HepG2 (cell line): ENCODE results near the gene HS3ST3B1. TPM values are rescaled to one million over a fixed set of nuclear protein-coding genes. Genes with fewer than 3 reads are reported as not detected.

ENCODE experiments used
- AHR ChIP-seq: IDR thresholded peaks from 2 replicates; pipeline ENCODE4 v1.6.1; 2018; ENCODE audit warnings: missing genetic modification reagents, missing compliant biosample characterization
- ELF1 ChIP-seq: sonication (generic); formaldehyde crosslinking; IDR thresholded peaks from 2 replicates; pipeline ENCODE4 v1.4.0; 2020; ENCODE audit warnings: missing genetic modification reagents
- HMG20B ChIP-seq: conservative IDR thresholded peaks from 2 replicates; pipeline ENCODE4 v1.6.1; 2016; ENCODE audit warnings: missing genetic modification reagents, missing compliant biosample characterization
- KDM3A ChIP-seq: IDR thresholded peaks from 2 replicates; pipeline ENCODE4 v1.6.1; 2018; ENCODE audit warnings: low read depth, missing compliant biosample characterization
- KLF15 ChIP-seq: sonication (generic); formaldehyde crosslinking; IDR thresholded peaks from 2 replicates; pipeline ENCODE4 v1.8.1; 2023; ENCODE audit warnings: borderline replicate concordance, mild to moderate bottlenecking, inconsistent platforms, missing genetic modification reagents, mixed read lengths
- KLF9 ChIP-seq: IDR thresholded peaks from 2 replicates; pipeline ENCODE4 v1.6.1; 2016; ENCODE audit warnings: low read depth
- MIER3 ChIP-seq: IDR thresholded peaks from 2 replicates; pipeline ENCODE4 v1.6.1; 2016; ENCODE audit warnings: missing compliant biosample characterization, borderline replicate concordance
- NCOA1 ChIP-seq: sonication (generic); formaldehyde crosslinking; IDR thresholded peaks from 2 replicates; pipeline ENCODE4 v1.9.0; 2021; ENCODE audit warnings: missing genetic modification reagents
- NCOR1 ChIP-seq: fragments of 200-600 bp; sonication (generic); IDR thresholded peaks from 2 replicates; pipeline ENCODE4 v1.7.0; 2017; ENCODE audit warnings: antibody characterized with exemption, low read length, borderline replicate concordance
- RFX1 ChIP-seq: fragments of 450-650 bp; IDR thresholded peaks from 2 replicates; pipeline ENCODE4 v1.6.1; 2017
- SATB2 ChIP-seq: sonication (generic); formaldehyde crosslinking; IDR thresholded peaks from 2 replicates; pipeline ENCODE4 v1.5.0; 2020; ENCODE audit warnings: missing genetic modification reagents
- SNAI1 ChIP-seq: sonication (generic); formaldehyde crosslinking; IDR thresholded peaks from 2 replicates; pipeline ENCODE4 v1.5.0; 2020; ENCODE audit warnings: mild to moderate bottlenecking, missing genetic modification reagents, borderline replicate concordance
- YY1 ChIP-seq: IDR thresholded peaks from 2 replicates; pipeline ENCODE4 v1.6.1; 2011; ENCODE audit warnings: low read length, low read depth, moderate library complexity, mild to moderate bottlenecking; ENCODE audit not compliant: insufficient read depth, insufficient replicate concordance
- ZNF326 ChIP-seq: sonication (generic); formaldehyde crosslinking; IDR thresholded peaks from 2 replicates; pipeline ENCODE4 v1.4.0; 2020; ENCODE audit warnings: missing genetic modification reagents, borderline replicate concordance
- ZNF335 ChIP-seq: sonication (generic); formaldehyde crosslinking; IDR thresholded peaks from 2 replicates; pipeline ENCODE4 v1.4.0; 2020; ENCODE audit warnings: missing genetic modification reagents
- ZNF563 ChIP-seq: sonication (generic); formaldehyde crosslinking; IDR thresholded peaks from 2 replicates; pipeline ENCODE4 v1.8.0; 2022; ENCODE audit warnings: mild to moderate bottlenecking, moderate library complexity, missing genetic modification reagents
- ZNF781 ChIP-seq: sonication (generic); formaldehyde crosslinking; IDR thresholded peaks from 2 replicates; pipeline ENCODE4 v1.5.1; 2020; ENCODE audit warnings: borderline replicate concordance, mild to moderate bottlenecking, missing genetic modification reagents; ENCODE audit errors: not compliant biosample characterization
- ZNF782 ChIP-seq: sonication (generic); formaldehyde crosslinking; IDR thresholded peaks from 2 replicates; pipeline ENCODE4 v1.4.0; 2020; ENCODE audit warnings: missing genetic modification reagents, mild to moderate bottlenecking, borderline replicate concordance
- ZSCAN20 ChIP-seq: sonication (generic); formaldehyde crosslinking; IDR thresholded peaks from 2 replicates; pipeline ENCODE4 v1.4.0; 2020; ENCODE audit warnings: missing genetic modification reagents, mild to moderate bottlenecking, borderline replicate concordance
- polyA plus RNA-seq, 8 experiments: library from polyadenylated mRNA; depleted of rRNA in 3 of 8; stranded (reverse) in 7 of 8; unstranded in 1 of 8; fragments of >200 nt; fragmentation: Illumina TruSeq in 4 of 8; extraction: Trizol in 4 of 8; gene quantifications; 2 replicates each; pipeline versions ENCODE4 v1.2.1 to v1.2.3, GENCODE V29; 2011 to 2016; ENCODE audit warnings: low read depth in 4 of 8, missing spikeins in 1 of 8, mixed read lengths in 1 of 8; ENCODE audit not compliant: insufficient read depth in 1 of 8
- total RNA-seq, 5 experiments: library from RNA; depleted of rRNA; stranded (reverse); fragments of >200 nt; fragmentation: Illumina TruSeq; extraction: Trizol; gene quantifications; 2 replicates each; pipeline ENCODE4 v1.2.3, GENCODE V29; 2016; ENCODE audit warnings: low read depth in 1 of 5
- TF ChIP-seq, protein P1 (sequence below): fragments of 450-650 bp; IDR thresholded peaks from 2 replicates; pipeline ENCODE4 v1.6.1; 2017
- TF ChIP-seq, protein P2 (sequence below): sonication (generic); formaldehyde crosslinking; conservative IDR thresholded peaks from 2 replicates; pipeline ENCODE4 v1.8.0; 2022; ENCODE audit warnings: low read depth, missing genetic modification reagents
- TF ChIP-seq, protein P3 (sequence below): sonication (generic); formaldehyde crosslinking; IDR thresholded peaks from 2 replicates; pipeline ENCODE4 v1.4.0; 2020; ENCODE audit warnings: missing genetic modification reagents, mild to moderate bottlenecking, borderline replicate concordance
- TF ChIP-seq, protein P4 (sequence below): sonication (generic); formaldehyde crosslinking; IDR thresholded peaks from 2 replicates; pipeline ENCODE4 v1.8.0; 2022; ENCODE audit warnings: low read depth, missing genetic modification reagents

The HS3ST3B1 gene
- total and polyA plus RNA-seq, 2 of the 13 experiments (the other 11 are each of a cell fraction or from before 2014, with no cell fraction given): 15.7 to 39.5 TPM

DNA sequence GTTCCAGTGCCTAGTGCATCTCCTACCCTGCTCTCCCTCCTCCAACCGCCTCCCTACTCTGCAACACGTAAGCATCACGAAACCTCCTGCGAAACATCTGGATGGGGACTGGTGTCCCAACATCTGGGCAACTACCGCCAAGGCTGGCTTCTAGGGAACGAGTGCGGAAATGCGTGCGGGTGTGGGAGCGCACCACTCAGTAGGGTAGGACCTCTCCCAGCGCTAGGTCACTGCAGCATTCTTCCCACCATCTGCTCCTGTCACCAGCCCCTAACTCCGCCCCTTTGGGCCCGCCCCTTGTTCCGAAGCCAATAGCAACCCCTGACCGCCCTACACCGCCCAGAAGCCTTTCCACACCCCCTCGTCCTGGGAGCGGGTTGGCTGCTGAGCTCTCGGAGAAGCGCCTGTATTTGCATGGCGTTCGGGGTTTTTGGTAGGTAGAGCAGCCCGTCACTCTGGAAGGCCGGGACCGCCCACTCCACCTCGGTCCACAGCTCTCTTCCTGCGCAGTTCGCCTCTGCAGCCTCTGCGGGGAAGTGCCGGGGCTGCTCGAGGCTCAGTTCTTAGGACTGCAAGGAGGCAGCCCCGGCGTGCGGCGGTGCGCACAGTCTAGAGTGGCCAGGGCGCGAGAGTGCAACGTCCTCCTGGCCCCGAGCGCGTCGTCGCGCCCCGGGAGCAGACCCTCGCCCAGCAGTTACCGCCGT, at the start of gene HS3ST3B1 (continued):
- TF ChIP-seq, protein P1, sequence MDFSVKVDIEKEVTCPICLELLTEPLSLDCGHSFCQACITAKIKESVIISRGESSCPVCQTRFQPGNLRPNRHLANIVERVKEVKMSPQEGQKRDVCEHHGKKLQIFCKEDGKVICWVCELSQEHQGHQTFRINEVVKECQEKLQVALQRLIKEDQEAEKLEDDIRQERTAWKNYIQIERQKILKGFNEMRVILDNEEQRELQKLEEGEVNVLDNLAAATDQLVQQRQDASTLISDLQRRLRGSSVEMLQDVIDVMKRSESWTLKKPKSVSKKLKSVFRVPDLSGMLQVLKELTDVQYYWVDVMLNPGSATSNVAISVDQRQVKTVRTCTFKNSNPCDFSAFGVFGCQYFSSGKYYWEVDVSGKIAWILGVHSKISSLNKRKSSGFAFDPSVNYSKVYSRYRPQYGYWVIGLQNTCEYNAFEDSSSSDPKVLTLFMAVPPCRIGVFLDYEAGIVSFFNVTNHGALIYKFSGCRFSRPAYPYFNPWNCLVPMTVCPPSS: no peak
- TF ChIP-seq ELF1 (CRISPR knock-in tag) (peak; percentile 43; the same call in 1 of the 2 replicates), HMG20B (no peak), ZNF782 (peak; percentile 50; the same call in 1 of the 2 replicates), NCOA1 (CRISPR knock-in tag) (peak; percentile 61; the same call in 1 of the 2 replicates), KDM3A (CRISPR knock-in tag) (peak; percentile 50; the same call in 1 of the 2 replicates), RFX1 (peak; percentile 44; the same call in 1 of the 2 replicates), KLF15 (CRISPR knock-in tag) (0 out of 2 replicates have a peak, but pooled peaks have one; percentile 88), NCOR1 (no peak; the same call in 1 of the 2 replicates), KLF9 (CRISPR knock-in tag) (no peak; the same call in 1 of the 2 replicates), ZNF335 (peak; percentile 65; the same call in 1 of the 2 replicates), ZNF326 (no peak), YY1 (peak; percentile 22), ZSCAN20 (CRISPR knock-in tag) (0 out of 2 replicates have a peak, but pooled peaks have one; percentile 30), AHR (CRISPR knock-in tag) (no peak), MIER3 (CRISPR knock-in tag) (no peak; the same call in 1 of the 2 replicates), SNAI1 (CRISPR knock-in tag) (peak; percentile 58; the same call in 1 of the 2 replicates), ZNF781 (CRISPR knock-in tag) (no peak), ZNF563 (CRISPR knock-in tag) (peak; percentile 79; the same call in 1 of the 2 replicates), SATB2 (CRISPR knock-in tag) (0 out of 2 replicates have a peak, but pooled peaks have one; percentile 11)
- TF ChIP-seq, protein P2, sequence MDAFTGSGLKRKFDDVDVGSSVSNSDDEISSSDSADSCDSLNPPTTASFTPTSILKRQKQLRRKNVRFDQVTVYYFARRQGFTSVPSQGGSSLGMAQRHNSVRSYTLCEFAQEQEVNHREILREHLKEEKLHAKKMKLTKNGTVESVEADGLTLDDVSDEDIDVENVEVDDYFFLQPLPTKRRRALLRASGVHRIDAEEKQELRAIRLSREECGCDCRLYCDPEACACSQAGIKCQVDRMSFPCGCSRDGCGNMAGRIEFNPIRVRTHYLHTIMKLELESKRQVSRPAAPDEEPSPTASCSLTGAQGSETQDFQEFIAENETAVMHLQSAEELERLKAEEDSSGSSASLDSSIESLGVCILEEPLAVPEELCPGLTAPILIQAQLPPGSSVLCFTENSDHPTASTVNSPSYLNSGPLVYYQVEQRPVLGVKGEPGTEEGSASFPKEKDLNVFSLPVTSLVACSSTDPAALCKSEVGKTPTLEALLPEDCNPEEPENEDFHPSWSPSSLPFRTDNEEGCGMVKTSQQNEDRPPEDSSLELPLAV (CRISPR knock-in tag): no peak
- TF ChIP-seq, protein P3, sequence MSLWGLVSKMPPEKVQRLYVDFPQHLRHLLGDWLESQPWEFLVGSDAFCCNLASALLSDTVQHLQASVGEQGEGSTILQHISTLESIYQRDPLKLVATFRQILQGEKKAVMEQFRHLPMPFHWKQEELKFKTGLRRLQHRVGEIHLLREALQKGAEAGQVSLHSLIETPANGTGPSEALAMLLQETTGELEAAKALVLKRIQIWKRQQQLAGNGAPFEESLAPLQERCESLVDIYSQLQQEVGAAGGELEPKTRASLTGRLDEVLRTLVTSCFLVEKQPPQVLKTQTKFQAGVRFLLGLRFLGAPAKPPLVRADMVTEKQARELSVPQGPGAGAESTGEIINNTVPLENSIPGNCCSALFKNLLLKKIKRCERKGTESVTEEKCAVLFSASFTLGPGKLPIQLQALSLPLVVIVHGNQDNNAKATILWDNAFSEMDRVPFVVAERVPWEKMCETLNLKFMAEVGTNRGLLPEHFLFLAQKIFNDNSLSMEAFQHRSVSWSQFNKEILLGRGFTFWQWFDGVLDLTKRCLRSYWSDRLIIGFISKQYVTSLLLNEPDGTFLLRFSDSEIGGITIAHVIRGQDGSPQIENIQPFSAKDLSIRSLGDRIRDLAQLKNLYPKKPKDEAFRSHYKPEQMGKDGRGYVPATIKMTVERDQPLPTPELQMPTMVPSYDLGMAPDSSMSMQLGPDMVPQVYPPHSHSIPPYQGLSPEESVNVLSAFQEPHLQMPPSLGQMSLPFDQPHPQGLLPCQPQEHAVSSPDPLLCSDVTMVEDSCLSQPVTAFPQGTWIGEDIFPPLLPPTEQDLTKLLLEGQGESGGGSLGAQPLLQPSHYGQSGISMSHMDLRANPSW (CRISPR knock-in tag): peak; percentile 84; the same call in 1 of the 2 replicates
- TF ChIP-seq, protein P4, sequence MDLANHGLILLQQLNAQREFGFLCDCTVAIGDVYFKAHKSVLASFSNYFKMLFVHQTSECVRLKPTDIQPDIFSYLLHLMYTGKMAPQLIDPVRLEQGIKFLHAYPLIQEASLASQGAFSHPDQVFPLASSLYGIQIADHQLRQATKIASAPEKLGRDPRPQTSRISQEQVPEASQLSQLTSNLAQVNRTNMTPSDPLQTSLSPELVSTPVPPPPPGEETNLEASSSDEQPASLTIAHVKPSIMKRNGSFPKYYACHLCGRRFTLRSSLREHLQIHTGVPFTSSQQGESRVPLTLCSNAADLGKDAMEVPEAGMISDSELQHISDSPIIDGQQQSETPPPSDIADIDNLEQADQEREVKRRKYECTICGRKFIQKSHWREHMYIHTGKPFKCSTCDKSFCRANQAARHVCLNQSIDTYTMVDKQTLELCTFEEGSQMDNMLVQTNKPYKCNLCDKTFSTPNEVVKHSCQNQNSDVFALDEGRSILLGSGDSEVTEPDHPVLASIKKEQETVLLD (CRISPR knock-in tag): no peak
